SU-DHL-6 (cell line): Measurements from ENCODE around the gene PTPRN2.

Experiments
- H2AFZ ChIP-seq: fragments of 200-600 bp; sonication (generic); 2 replicates; pipeline ENCODE4 v1.6.1; 2014; ENCODE audit warnings: low read depth, mild to moderate bottlenecking, moderate library complexity, mixed read lengths, antibody characterized with exemption, low read length; ENCODE audit not compliant: severe bottlenecking
- H3F3A ChIP-seq: fragments of 200-600 bp; shearing (Covaris generic); 2 replicates; pipeline ENCODE4 v1.6.0; 2016; ENCODE audit warnings: antibody characterized with exemption, mild to moderate bottlenecking; ENCODE audit not compliant: insufficient read depth
- H3K27ac ChIP-seq: fragments of 200-600 bp; sonication (generic); 2 replicates; pipeline ENCODE4 v1.5.1; 2016; ENCODE audit warnings: low read depth, mild to moderate bottlenecking, low read length, moderate library complexity, mixed read lengths
- H3K27me3 ChIP-seq: fragments of 200-600 bp; sonication (generic), shearing (Covaris generic); 2 replicates; pipeline ENCODE4 v1.6.0; 2014; ENCODE audit warnings: mild to moderate bottlenecking, low read length
- H3K36me3 ChIP-seq: fragments of 200-600 bp; sonication (generic); 2 replicates; pipeline ENCODE4 v1.6.1; 2014; ENCODE audit warnings: mild to moderate bottlenecking, low read length, mixed read lengths
- H3K4me2 ChIP-seq: fragments of 300-600, 200-600 bp; shearing (Covaris generic), sonication (generic); 2 replicates; pipeline ENCODE4 v1.6.0; 2014; ENCODE audit warnings: low read length, low read depth, mild to moderate bottlenecking; ENCODE audit not compliant: poor library complexity, severe bottlenecking
- H3K4me3 ChIP-seq: fragments of 200-600 bp; sonication (generic); 2 replicates; pipeline ENCODE4 v1.5.1; 2014; ENCODE audit warnings: antibody characterized with exemption, low read length, mild to moderate bottlenecking, mixed read lengths; ENCODE audit not compliant: insufficient read depth, poor library complexity, severe bottlenecking
- H3K79me2 ChIP-seq: fragments of 200-600 bp; sonication (generic); 2 replicates; pipeline ENCODE4 v1.6.1; 2014; ENCODE audit warnings: mild to moderate bottlenecking, low read length, moderate library complexity; ENCODE audit not compliant: insufficient read depth
- H3K9ac ChIP-seq: fragments of 200-600 bp; sonication (generic); 2 replicates; pipeline ENCODE4 v1.7.0; 2014; ENCODE audit warnings: mild to moderate bottlenecking, low read length
- H3K9me2 ChIP-seq: fragments of 200-600 bp; sonication (generic); replicated peaks from 2 replicates; pipeline ENCODE4 v1.6.1; 2014; ENCODE audit warnings: low read length; ENCODE audit not compliant: insufficient read depth
- H3K9me3 ChIP-seq: fragments of 200-600 bp; sonication (generic); 2 replicates; pipeline ENCODE4 v1.6.1; 2014; ENCODE audit warnings: low read length, mixed read lengths; ENCODE audit not compliant: insufficient read depth
- H4K20me1 ChIP-seq: fragments of 200-600 bp; sonication (generic); 2 replicates; pipeline ENCODE4 v1.6.1; 2014; ENCODE audit warnings: low read depth, mild to moderate bottlenecking, antibody characterized with exemption, low read length, moderate library complexity, mixed read lengths
- EZH2phosphoT487 ChIP-seq: fragments of 200-600 bp; sonication (generic), shearing (Covaris generic); conservative IDR thresholded peaks from 2 replicates; pipeline ENCODE4 v1.6.1; 2018; ENCODE audit warnings: mild to moderate bottlenecking, antibody characterized with exemption, low read length, moderate library complexity, mixed read lengths
- TF ChIP-seq, protein P1 (sequence below): fragments of 200-600 bp; sonication (generic); IDR thresholded peaks from one replicate; pipeline ENCODE4 v1.5.1; 2017; ENCODE audit warnings: antibody characterized with exemption, mild to moderate bottlenecking, low read length, moderate library complexity; ENCODE audit not compliant: insufficient read depth, poor library complexity, severe bottlenecking

Gene PTPRN2

DNA sequence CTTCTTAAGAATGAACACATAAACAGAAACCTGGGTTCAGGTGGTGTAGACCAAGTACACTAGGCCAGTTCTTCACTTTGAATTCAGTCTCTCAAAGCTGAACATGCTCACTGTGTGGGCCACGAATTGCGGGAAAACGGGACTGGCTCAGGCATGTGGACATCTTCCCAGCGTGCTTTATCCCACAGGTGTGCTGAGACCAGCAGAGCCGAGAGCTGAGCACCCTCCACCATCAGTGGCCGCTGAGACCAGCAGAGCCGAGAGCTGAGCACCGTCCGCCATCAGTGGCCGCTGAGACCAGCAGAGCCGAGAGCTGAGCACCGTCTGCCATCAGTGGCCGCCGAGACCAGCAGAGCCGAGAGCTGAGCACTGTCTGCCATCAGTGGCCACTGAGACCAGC, 985.5 kb downstream of the PTPRN2 start:
- H3K27ac ChIP-seq = no peak overlapping the region
- H3K27me3 ChIP-seq = no peaks in the 10 kb centered on the region
- no peak overlapping the region for H3K4me2 ChIP-seq
- H2AFZ ChIP-seq = no peak overlapping the region
- H3K79me2 ChIP-seq = no peaks in the 10 kb centered on the region
- no peak overlapping the region for H3K9ac ChIP-seq
- no peaks in the 10 kb centered on the region for H3K9me2 ChIP-seq
- no peaks in the 10 kb centered on the region for H3K36me3 ChIP-seq
- H3F3A ChIP-seq = no peaks in the 10 kb centered on the region
- no peaks in the 10 kb centered on the region for H4K20me1 ChIP-seq
- TF ChIP-seq, protein P1, sequence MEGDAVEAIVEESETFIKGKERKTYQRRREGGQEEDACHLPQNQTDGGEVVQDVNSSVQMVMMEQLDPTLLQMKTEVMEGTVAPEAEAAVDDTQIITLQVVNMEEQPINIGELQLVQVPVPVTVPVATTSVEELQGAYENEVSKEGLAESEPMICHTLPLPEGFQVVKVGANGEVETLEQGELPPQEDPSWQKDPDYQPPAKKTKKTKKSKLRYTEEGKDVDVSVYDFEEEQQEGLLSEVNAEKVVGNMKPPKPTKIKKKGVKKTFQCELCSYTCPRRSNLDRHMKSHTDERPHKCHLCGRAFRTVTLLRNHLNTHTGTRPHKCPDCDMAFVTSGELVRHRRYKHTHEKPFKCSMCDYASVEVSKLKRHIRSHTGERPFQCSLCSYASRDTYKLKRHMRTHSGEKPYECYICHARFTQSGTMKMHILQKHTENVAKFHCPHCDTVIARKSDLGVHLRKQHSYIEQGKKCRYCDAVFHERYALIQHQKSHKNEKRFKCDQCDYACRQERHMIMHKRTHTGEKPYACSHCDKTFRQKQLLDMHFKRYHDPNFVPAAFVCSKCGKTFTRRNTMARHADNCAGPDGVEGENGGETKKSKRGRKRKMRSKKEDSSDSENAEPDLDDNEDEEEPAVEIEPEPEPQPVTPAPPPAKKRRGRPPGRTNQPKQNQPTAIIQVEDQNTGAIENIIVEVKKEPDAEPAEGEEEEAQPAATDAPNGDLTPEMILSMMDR = no peak
- TF ChIP-seq EZH2phosphoT487 = no peak
- H3K9me3 ChIP-seq = no peaks in the 10 kb centered on the region
- no peak overlapping the region for H3K4me3 ChIP-seq

DNA sequence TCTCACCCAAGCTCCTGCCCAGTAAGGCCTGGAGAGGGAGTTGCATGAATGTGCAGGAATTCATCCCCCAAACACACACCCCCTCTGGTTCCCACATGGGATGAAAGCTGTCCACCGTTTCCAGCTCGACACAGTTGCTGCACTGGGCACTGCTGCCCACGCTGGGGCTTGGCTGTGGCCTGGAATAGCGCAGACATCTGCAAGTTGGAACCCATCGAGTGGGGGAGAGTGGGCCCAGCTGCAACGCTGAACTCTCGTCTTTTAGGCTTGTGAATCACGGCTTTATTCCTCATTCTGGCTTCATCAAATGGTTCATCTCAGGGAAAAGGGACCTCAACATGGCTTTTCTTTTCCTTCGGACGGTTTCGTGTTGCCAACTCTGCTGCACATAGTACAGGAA, 986.1 kb downstream of the PTPRN2 start:
- no peaks in the 10 kb centered on the region for H3K79me2 ChIP-seq
- TF ChIP-seq, protein P1 = no peak
- TF ChIP-seq EZH2phosphoT487 = no peak
- H3K4me2 ChIP-seq = no peak overlapping the region
- no peak overlapping the region for H2AFZ ChIP-seq
- H3K9me3 ChIP-seq = no peaks in the 10 kb centered on the region
- H4K20me1 ChIP-seq = no peaks in the 10 kb centered on the region
- H3K36me3 ChIP-seq = no peaks in the 10 kb centered on the region
- no peaks in the 10 kb centered on the region for H3K9me2 ChIP-seq
- no peak overlapping the region for H3K9ac ChIP-seq
- H3K27ac ChIP-seq = no peak overlapping the region
- no peaks in the 10 kb centered on the region for H3K27me3 ChIP-seq
- no peak overlapping the region for H3K4me3 ChIP-seq
- no peaks in the 10 kb centered on the region for H3F3A ChIP-seq

DNA sequence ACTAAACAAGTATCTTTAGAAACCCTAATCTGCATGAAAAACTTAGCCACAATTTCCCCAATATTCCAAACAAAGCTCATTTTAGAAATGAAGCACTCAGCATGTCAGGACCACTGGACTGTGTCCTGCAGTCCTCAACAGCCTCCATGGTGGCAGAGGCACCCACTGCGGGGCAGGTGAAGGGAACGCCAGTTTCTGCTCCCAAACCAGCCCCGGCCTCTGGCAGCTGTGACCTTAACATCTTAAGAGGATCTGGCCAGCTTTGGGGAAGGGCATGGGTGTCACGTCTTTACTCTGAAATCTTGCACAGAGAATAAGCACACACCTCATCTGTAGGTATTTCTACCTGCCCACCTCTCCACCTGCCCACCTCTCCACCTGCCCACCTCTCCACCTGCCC, 988.1 kb downstream of the PTPRN2 start:
- no peaks in the 10 kb centered on the region for H3K9me2 ChIP-seq
- H4K20me1 ChIP-seq = no peaks in the 10 kb centered on the region
- H3K27ac ChIP-seq = no peak overlapping the region
- no peaks in the 10 kb centered on the region for H3F3A ChIP-seq
- no peak overlapping the region for H2AFZ ChIP-seq
- H3K4me2 ChIP-seq = no peak overlapping the region
- H3K9ac ChIP-seq = no peak overlapping the region
- H3K27me3 ChIP-seq = no peaks in the 10 kb centered on the region
- H3K9me3 ChIP-seq = no peaks in the 10 kb centered on the region
- no peak for TF ChIP-seq EZH2phosphoT487
- TF ChIP-seq, protein P1 = no peak
- H3K4me3 ChIP-seq = no peak overlapping the region
- H3K79me2 ChIP-seq = no peaks in the 10 kb centered on the region
- no peaks in the 10 kb centered on the region for H3K36me3 ChIP-seq
